Left ventricle myocardium inferior (tissue), 1 donor: ENCODE results near the gene SPIN2A. TPM values are rescaled to one million over a fixed set of nuclear protein-coding genes. Genes with fewer than 3 reads are reported as not detected.
"Not testable (repeated sequence)": the region's sequence is repeated elsewhere in the genome, so short reads cannot be mapped to it uniquely, and the experiment has no call there.

Source experiments
- DNase-seq: peaks from one replicate; pipeline ENCODE4 v3.0.0-alpha.2; 2020
- H3K27ac ChIP-seq: fragments of 200-600 bp; replicated peaks from 2 replicates; pipeline ENCODE4 v1.8.0; 2021
- H3K27me3 ChIP-seq: fragments of 200-600 bp; 2 replicates; pipeline ENCODE4 v1.8.0; 2021; ENCODE audit warnings: low read depth
- H3K36me3 ChIP-seq: fragments of 200-600 bp; 2 replicates; pipeline ENCODE4 v1.8.0; 2021
- H3K4me1 ChIP-seq: fragments of 200-600 bp; 2 replicates; pipeline ENCODE4 v1.8.0; 2021
- H3K4me3 ChIP-seq: fragments of 200-600 bp; 2 replicates; pipeline ENCODE4 v1.8.0; 2021; ENCODE audit warnings: mild to moderate bottlenecking, moderate library complexity
- H3K9me3 ChIP-seq: fragments of 200-600 bp; replicated peaks from 2 replicates; pipeline ENCODE4 v1.8.0; 2021
- intact Hi-C: fragments of 100-400 bp; cut with micrococcal nuclease; formaldehyde crosslinking; loops from one replicate; pipeline ENCODE4 v1.11.0; 2022
- long read RNA-seq: library from polyadenylated mRNA; unstranded; transcript quantifications from one replicate; pipeline ENCODE4 v2.0.0, GENCODE V29; 2021
- total RNA-seq: library from RNA; stranded (reverse); fragmentation: NEBNext Ultra II Directional; extraction: Animal tissue kit (Norgen Biotek cat#: 25700); gene quantifications from one replicate; pipeline ENCODE4 v1.2.1, GENCODE V29; 2021
- TF ChIP-seq, protein P1 (sequence below): fragments of 200-600 bp; IDR thresholded peaks from 2 replicates; pipeline ENCODE4 v1.8.0; 2021; ENCODE audit warnings: antibody characterized with exemption, mild to moderate bottlenecking, borderline replicate concordance
- donor health status: DM: no; HTN: yes; CAD: no; lungs with severe emphysema.

The SPIN2A gene
- total RNA-seq: 0.22 TPM
- long read RNA-seq: 0 reads

DNA sequence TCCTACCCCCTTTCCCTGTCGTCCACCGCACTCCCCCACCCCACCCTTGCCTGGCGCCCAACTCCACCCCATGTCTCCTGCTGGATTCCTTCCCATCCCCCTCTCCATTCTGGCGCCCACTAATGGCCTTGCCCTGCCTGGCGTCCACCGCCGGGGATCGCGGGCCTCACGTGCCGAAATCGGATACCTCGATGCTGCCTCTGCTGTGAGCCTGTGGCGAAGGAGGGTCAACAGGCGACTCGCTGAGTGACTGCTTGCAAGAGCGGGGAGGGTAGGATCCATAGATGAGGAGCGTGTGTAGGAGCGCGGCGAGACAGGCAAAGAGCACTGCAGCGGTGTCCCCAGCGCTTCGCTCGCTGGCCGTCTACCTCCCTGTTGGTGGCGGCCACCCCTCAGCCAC, at the start of gene SPIN2A:
SPIN2A (minus strand) TSS at position 325 of the 400 bp plus-strand sequence. CDS start 800 bp downstream, outside the sequence.
- H3K27me3 ChIP-seq, H3K36me3 ChIP-seq, H3K9me3 ChIP-seq, intact Hi-C loops, H3K27ac ChIP-seq, H3K4me1 ChIP-seq, DNase-seq: not testable (repeated sequence)
- H3K4me3 ChIP-seq: peak within 1 kb of the TSS; percentile 45

DNA sequence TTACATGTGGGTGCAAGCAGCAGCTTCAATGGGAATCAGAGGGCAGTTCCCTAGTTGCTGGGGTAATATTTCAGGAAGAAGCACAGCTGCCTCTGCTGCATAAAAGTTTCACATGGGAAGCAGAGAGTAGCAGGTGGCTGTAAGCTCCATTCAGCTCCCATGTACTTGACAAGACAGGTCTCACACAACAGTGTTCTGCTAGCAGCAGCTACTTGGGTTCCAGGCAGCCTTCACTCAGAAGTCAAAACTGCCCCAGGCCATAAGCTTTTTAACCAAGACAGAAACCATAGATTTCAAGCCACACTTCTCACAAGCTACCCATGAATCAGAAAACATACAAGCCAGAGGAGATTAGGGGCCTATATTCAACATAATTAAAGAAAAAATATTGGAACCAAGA, 41.4 kb upstream of the SPIN2A start:
- no peak for DNase-seq
- Histone ChIP-seq H3K4me3 (no peak overlapping the region), H3K36me3 (no peaks in the 10 kb centered on the region), H3K27me3 (no peaks in the 10 kb centered on the region), H3K9me3 (peaks cover 5% of the 10 kb centered on the region), H3K27ac (no peak overlapping the region), H3K4me1 (no peaks in the 10 kb centered on the region)
- intact Hi-C loops: no loop called here
- TF ChIP-seq, protein P1, sequence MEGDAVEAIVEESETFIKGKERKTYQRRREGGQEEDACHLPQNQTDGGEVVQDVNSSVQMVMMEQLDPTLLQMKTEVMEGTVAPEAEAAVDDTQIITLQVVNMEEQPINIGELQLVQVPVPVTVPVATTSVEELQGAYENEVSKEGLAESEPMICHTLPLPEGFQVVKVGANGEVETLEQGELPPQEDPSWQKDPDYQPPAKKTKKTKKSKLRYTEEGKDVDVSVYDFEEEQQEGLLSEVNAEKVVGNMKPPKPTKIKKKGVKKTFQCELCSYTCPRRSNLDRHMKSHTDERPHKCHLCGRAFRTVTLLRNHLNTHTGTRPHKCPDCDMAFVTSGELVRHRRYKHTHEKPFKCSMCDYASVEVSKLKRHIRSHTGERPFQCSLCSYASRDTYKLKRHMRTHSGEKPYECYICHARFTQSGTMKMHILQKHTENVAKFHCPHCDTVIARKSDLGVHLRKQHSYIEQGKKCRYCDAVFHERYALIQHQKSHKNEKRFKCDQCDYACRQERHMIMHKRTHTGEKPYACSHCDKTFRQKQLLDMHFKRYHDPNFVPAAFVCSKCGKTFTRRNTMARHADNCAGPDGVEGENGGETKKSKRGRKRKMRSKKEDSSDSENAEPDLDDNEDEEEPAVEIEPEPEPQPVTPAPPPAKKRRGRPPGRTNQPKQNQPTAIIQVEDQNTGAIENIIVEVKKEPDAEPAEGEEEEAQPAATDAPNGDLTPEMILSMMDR: no peak

DNA sequence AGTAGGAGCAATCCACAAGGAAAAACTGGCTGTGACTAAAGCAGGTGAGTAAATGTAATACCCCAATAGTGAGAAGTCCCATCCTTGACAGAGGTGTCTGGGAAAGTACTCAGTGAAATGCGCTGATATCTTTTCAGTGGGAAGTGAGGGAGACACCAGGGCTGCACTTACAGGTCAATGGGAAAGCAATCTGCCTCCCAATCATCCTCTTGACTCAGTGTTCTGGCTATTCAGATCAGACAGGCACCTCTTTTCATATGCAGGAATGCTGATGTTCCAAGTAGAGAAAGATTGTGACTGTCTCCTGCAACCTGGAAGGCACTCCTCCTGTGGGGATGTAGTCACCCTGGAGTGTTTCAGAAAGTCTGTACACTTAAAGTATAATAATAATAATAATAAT, 39.9 kb upstream of the SPIN2A start:
- no peak for DNase-seq
- Histone ChIP-seq H3K4me3 (no peak overlapping the region), H3K4me1 (no peaks in the 10 kb centered on the region), H3K9me3 (peaks cover 5% of the 10 kb centered on the region), H3K27me3 (no peaks in the 10 kb centered on the region), H3K27ac (no peak overlapping the region), H3K36me3 (no peaks in the 10 kb centered on the region)
- TF ChIP-seq, protein P1: no peak
- intact Hi-C loops: no loop called here

DNA sequence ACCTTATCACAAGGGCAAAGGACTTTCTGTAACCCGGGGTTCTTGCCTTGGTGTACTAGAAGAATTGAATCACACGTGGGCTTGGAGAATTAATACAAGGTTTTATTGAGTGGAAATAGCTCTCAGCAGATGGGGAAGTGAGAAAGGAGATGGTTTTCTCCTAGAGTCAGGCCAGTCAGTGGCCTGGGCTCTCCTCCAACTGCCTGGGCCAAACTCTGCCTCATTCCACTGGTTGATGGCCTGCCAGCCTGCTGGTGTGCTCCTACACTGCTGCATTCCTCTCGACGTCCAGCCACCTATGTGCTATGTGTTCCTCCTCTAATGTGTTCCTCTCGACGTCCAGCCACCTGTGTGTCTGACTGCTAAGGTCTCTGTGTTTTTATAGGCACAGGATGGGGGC, 35.3 kb upstream of the SPIN2A start:
- no peaks in the 10 kb centered on the region for H3K36me3 ChIP-seq
- H3K4me3 ChIP-seq: no peak overlapping the region
- TF ChIP-seq, protein P1: no peak
- H3K9me3 ChIP-seq: no peaks in the 10 kb centered on the region
- peak; percentile 31 for DNase-seq
- no peaks in the 10 kb centered on the region for H3K4me1 ChIP-seq
- intact Hi-C loops: no loop called here
- no peaks in the 10 kb centered on the region for H3K27me3 ChIP-seq
- H3K27ac ChIP-seq: no peak overlapping the region

DNA sequence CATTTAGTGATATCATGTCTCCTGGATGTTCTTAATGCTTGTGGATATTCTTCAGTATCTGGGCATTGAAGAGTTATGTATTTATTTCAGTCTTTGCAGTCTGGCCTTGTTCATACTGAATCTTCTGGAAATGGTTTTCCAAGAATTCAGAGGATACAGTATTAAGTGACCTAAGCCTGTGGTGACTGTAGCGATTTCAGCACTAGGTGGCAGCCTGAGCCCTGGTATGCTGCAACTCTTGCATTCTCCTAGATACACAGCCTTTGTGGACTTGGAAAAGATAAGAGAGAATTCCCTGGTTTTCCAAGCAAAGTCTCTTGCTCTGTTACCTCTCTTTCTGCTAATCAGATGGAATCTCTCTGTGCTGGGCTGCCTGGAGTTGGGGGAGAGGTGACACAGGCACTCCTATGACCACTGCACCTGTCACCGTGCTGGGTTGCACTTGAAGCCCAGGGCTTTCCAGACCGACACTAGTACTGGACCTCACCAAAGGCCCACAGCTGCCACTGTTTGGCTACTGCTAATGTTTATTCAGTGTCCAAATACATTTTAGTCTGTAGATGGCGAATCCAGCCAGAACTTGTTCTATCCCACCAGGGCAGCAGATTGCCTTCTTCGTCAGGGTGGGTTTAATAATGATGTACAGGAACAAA, 19.3 kb upstream of the SPIN2A start:
- no peak for DNase-seq
- no peak overlapping the region for H3K27ac ChIP-seq
- intact Hi-C loops: no loop called here
- H3K4me3 ChIP-seq: no peak overlapping the region
- no peaks in the 10 kb centered on the region for H3K36me3 ChIP-seq
- TF ChIP-seq, protein P1: peak; percentile 53
- peaks cover 7% of the 10 kb centered on the region for H3K9me3 ChIP-seq
- no peaks in the 10 kb centered on the region for H3K4me1 ChIP-seq
- H3K27me3 ChIP-seq: no peaks in the 10 kb centered on the region

DNA sequence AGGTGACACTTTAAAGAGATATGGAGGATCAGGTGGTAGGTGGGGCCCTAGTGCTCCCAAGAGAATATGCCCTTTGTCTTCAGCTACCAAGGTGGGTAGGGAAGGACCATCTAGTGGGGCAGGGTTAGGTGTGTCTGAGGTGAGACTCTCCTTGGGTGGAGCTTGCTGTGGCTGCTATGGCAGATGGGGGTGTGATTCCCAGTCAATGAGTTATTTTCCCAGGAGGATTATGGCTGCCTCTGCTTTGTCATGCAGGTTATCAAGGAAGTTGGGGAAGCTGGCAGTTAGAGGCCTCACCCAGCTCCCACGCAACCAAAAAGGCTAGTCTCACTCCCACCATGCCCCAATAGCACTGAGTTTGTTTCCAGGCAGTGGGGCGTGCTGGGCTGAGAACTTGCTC, 18.0 kb upstream of the SPIN2A start:
- Histone ChIP-seq H3K36me3 (no peaks in the 10 kb centered on the region), H3K4me3 (no peak overlapping the region), H3K4me1 (no peaks in the 10 kb centered on the region), H3K27me3 (no peaks in the 10 kb centered on the region), H3K9me3 (peaks cover 7% of the 10 kb centered on the region), H3K27ac (no peak overlapping the region)
- DNase-seq: no peak
- TF ChIP-seq, protein P1: no peak
- intact Hi-C loops: no loop called here

DNA sequence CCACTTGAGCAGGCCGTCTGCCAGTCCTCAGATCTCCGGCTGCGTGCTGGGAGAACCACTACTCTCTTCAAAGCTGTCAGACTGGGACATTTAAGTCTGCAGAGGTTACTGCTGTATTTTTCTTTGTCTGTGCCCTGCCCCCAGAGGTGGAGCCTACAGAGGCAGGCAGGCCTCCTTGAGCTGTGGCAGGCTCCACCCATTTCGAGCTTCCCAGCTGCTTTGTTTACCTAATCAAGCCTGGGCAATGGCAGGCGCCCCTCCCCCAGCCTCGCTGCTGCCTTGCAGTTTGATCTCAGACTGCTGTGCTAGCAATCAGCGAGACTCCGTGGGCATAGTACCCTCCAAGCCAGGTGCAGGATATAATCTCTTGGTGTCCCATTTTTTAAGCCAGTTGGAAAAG, 15.0 kb upstream of the SPIN2A start:
- H3K27me3 ChIP-seq, H3K36me3 ChIP-seq, DNase-seq, H3K27ac ChIP-seq, intact Hi-C loops, H3K4me3 ChIP-seq, H3K9me3 ChIP-seq, H3K4me1 ChIP-seq: not testable (repeated sequence)
